ENCODE results near the gene SLC13A2. TPM values are rescaled to one million over a fixed set of nuclear protein-coding genes. Genes with fewer than 3 reads are reported as not detected.

The SLC13A2 gene
- total RNA-seq, 2 experiments from 2014 or later: not detected

- peaks cover 3% of the 10 kb centered on the region for H3K27me3 Mint-ChIP-seq
- no peak for DNase-seq
- POLR2A ChIA-PET: no interaction called here
- H3K36me3 Mint-ChIP-seq (ENCODE audit: low read depth): no peaks in the 10 kb centered on the region
- no peak overlapping the region for H3K27ac Mint-ChIP-seq
- TF ChIP-seq, protein P1, sequence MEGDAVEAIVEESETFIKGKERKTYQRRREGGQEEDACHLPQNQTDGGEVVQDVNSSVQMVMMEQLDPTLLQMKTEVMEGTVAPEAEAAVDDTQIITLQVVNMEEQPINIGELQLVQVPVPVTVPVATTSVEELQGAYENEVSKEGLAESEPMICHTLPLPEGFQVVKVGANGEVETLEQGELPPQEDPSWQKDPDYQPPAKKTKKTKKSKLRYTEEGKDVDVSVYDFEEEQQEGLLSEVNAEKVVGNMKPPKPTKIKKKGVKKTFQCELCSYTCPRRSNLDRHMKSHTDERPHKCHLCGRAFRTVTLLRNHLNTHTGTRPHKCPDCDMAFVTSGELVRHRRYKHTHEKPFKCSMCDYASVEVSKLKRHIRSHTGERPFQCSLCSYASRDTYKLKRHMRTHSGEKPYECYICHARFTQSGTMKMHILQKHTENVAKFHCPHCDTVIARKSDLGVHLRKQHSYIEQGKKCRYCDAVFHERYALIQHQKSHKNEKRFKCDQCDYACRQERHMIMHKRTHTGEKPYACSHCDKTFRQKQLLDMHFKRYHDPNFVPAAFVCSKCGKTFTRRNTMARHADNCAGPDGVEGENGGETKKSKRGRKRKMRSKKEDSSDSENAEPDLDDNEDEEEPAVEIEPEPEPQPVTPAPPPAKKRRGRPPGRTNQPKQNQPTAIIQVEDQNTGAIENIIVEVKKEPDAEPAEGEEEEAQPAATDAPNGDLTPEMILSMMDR (IDR thresholded peaks at IDR 0.05): no peak
- CTCF ChIA-PET: no interaction called here
- H3K9me3 Mint-ChIP-seq: no peaks in the 10 kb centered on the region
- peaks cover 16% of the 10 kb centered on the region for H3K4me1 Mint-ChIP-seq (ENCODE audit: low read depth)
- ATAC-seq: no peak
- no peak overlapping the region for H3K4me3 Mint-ChIP-seq
- intact Hi-C loops (cut with micrococcal nuclease): no loop called here
Measured at GRCh38 chr17:28470266-28470913, 3.1 kb upstream of the SLC13A2 start.

GRCh38 chr17:28470914-28471366 lies 2.5 kb upstream of the SLC13A2 start:
- TF ChIP-seq, protein P1 (IDR thresholded peaks at IDR 0.05): no peak
- no peaks in the 10 kb centered on the region for H3K36me3 Mint-ChIP-seq (ENCODE audit: low read depth)
- DNase-seq (no peak), ATAC-seq (no peak)
- no peak overlapping the region for H3K27ac Mint-ChIP-seq
- no peaks in the 10 kb centered on the region for H3K9me3 Mint-ChIP-seq
- intact Hi-C loops (cut with micrococcal nuclease): no loop called here
- H3K4me1 Mint-ChIP-seq (ENCODE audit: low read depth): peaks cover 20% of the 10 kb centered on the region
- CTCF ChIA-PET: no interaction called here
- POLR2A ChIA-PET: no interaction called here
- peaks cover 3% of the 10 kb centered on the region for H3K27me3 Mint-ChIP-seq
- no peak overlapping the region for H3K4me3 Mint-ChIP-seq

DNA sequence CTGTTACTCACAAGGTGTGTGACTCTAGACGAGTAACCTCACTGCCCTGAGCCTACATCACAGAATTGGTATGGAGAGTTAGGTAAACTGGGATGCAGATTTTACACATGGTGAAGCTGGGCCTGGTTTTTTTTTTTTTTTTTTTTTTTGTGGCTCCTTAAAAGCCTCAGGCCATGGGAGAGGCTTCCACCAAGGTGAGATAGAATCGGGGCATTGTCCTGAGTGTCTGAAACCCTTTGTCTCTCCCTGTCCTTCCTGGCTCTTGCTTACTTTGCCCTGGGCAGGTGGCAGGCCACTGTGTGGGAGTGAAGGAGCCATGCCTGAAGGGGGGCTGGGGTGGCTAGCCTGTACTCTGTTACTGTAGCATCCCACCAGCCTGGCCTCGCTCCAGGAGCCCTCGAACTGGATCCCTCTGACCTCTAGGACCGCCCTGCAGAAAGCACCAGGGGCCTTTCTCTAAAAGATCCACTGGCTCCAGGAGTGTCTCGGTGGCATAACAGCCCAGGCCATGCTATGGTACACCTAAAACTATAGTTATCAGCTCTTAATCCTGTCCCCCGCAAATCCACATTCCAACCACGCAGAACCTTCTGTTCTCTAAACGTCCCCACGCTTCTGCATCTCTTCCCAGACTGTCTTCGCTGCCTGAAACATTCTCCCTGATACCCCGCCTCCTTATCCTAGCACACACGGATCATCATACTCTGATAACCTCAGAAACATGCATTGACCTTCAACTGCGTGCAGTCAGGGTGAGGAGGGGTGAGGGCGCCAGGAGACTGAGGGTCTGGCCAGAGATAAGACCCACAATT lies 1.7 kb upstream of the SLC13A2 start:
- intact Hi-C loops (cut with micrococcal nuclease): no loop called here
- ChIA-PET CTCF (no interaction called here), POLR2A (no interaction called here)
- Mint-ChIP-seq H3K27me3 (no peaks in the 10 kb centered on the region), H3K27ac (no peak overlapping the region), H3K36me3 (ENCODE audit: low read depth) (no peaks in the 10 kb centered on the region), H3K4me1 (ENCODE audit: low read depth) (peaks cover 20% of the 10 kb centered on the region), H3K4me3 (no peak overlapping the region), H3K9me3 (no peaks in the 10 kb centered on the region)
- DNase-seq (no peak), ATAC-seq (no peak)
- TF ChIP-seq, protein P1 (IDR thresholded peaks at IDR 0.05): no peak

DNA sequence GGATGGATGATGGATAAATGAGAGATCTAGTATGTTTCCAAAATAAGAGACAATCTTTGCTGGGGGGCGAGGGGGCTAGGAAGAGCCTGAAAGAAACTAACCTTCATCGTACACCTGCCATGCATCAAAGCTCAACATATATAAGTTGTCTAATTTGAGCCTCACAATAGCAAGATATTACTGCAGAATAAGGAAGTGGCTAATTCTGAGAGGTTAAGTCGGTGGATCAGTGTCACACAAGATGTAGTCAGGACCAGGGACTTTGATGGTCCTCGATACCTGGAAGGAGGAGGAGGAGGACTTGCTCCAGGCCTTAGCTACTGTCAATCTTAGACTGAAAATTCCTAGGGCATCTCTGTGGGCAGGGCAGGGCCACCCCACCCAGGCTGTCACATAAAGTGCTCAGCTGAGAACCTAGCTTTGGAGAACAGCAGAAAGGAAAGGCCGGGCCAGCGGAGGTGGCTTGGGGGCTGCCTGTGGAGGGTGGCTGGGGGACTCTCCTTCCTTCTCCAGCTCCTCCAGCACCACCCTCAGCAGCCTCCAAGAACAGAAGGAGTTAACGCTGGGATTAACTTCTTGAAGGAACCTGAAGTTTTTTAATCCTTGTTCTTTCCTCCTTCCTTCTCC lies 460 bp upstream of the SLC13A2 start:
- DNase-seq (no peak), ATAC-seq (no peak)
- peaks cover 18% of the 10 kb centered on the region for H3K4me1 Mint-ChIP-seq (ENCODE audit: low read depth)
- no peak overlapping the region for H3K27ac Mint-ChIP-seq
- H3K9me3 Mint-ChIP-seq: no peaks in the 10 kb centered on the region
- POLR2A ChIA-PET: no interaction called here
- H3K36me3 Mint-ChIP-seq (ENCODE audit: low read depth): no peaks in the 10 kb centered on the region
- H3K27me3 Mint-ChIP-seq: no peaks in the 10 kb centered on the region
- CTCF ChIA-PET: interaction anchor here (1.1 to 1.2 kb wide), 2 partner anchors 57 to 68 kb away, joined by 3 to 4 read pairs; no protein-coding TSS in a partner anchor
- no peak overlapping the region for H3K4me3 Mint-ChIP-seq
- intact Hi-C loops (cut with micrococcal nuclease): no loop called here
- TF ChIP-seq, protein P1 (IDR thresholded peaks at IDR 0.05): no peak

DNA sequence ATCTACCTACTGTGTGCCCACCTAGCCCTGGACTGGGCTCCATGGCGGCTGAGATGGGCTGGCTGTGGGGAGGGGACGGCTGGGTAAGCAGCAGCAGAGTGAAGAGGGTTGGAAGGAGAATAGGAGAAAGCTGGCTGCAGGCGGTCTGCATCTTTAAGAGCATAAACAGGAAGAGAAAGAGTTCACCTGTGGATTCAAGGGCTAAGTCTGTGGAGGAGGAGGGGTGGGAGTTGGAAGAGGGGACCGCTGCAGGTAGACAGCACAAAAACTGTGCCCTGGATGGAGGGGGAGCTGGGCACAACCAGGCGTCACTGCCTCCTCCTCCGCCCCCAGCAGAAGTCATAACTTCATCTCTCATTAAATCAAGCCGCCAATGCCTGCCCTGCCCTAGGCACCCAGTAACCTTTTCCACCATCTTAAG lies 677 bp downstream of the SLC13A2 start:
- ATAC-seq: no peak
- no peak for DNase-seq
- Mint-ChIP-seq H3K4me3 (no peak overlapping the region), H3K27me3 (no peaks in the 10 kb centered on the region), H3K27ac (no peak overlapping the region), H3K9me3 (no peaks in the 10 kb centered on the region), H3K4me1 (ENCODE audit: low read depth) (peaks cover 9% of the 10 kb centered on the region), H3K36me3 (ENCODE audit: low read depth) (no peaks in the 10 kb centered on the region)
- intact Hi-C loops (cut with micrococcal nuclease): no loop called here
- ChIA-PET POLR2A (no interaction called here), CTCF (interaction anchor here (1.1 kb wide), 1 partner anchor 58 kb away, joined by 4 read pairs; no protein-coding TSS in a partner anchor)
- TF ChIP-seq, protein P1 (IDR thresholded peaks at IDR 0.05): no peak
